Naive B cell (primary cell): ENCODE measurements around the gene ZNF804B. TPM values are rescaled to one million over a fixed set of nuclear protein-coding genes. Genes with fewer than 3 reads are reported as not detected.

ENCODE experiments used
- ATAC-seq, 2 donors: fragments of 150-1000 bp; cut with Tn5 transposase; 2 replicates each; pipeline ENCODE4 v1.10.0; 2021; ENCODE audit warnings: low read depth in 2 of 2, mild to moderate bottlenecking in 2 of 2, moderate library complexity in 2 of 2
- DNase-seq: peaks from one replicate; pipeline ENCODE4 v3.0.0; 2022
- H3K27ac Mint-ChIP-seq, 6 donors: one replicate each; pipeline ENCODE4 v1.8.0; 2020 to 2022; ENCODE audit warnings: mild to moderate bottlenecking in 6 of 6, mixed read lengths in 6 of 6, moderate library complexity in 5 of 6, inconsistent platforms in 2 of 6
- H3K27me3 Mint-ChIP-seq, 3 donors: one replicate each; pipeline ENCODE4 v1.8.0; 2021 to 2022; ENCODE audit warnings: mixed read lengths in 3 of 3, mild to moderate bottlenecking in 1 of 3
- H3K36me3 Mint-ChIP-seq, 2 donors: one replicate each; pipeline ENCODE4 v1.8.0; 2020 to 2022; ENCODE audit warnings: mixed read lengths in 2 of 2, inconsistent platforms in 1 of 2, mild to moderate bottlenecking in 1 of 2
- H3K4me1 Mint-ChIP-seq, 3 donors: one replicate each; pipeline ENCODE4 v1.8.0; 2020 to 2022; ENCODE audit warnings: mixed read lengths in 3 of 3, inconsistent platforms in 1 of 3, mild to moderate bottlenecking in 1 of 3, moderate library complexity in 1 of 3
- H3K4me3 Mint-ChIP-seq, 8 donors: one replicate each; pipeline ENCODE4 v1.8.0; 2020 to 2022; ENCODE audit warnings: mild to moderate bottlenecking in 8 of 8, mixed read lengths in 8 of 8, moderate library complexity in 8 of 8, inconsistent platforms in 2 of 8
- H3K9me3 Mint-ChIP-seq, 7 donors: one replicate each; pipeline ENCODE4 v1.8.0; 2020 to 2022; ENCODE audit warnings: mixed read lengths in 7 of 7, mild to moderate bottlenecking in 5 of 7, inconsistent platforms in 2 of 7, moderate library complexity in 1 of 7
- polyA plus RNA-seq, 6 donors: library from polyadenylated mRNA; unstranded; fragments of 300-500 nt; fragmentation: Illumina TruSeq; gene quantifications; one replicate each; pipeline ENCODE4 v1.2.3, GENCODE V29; 2021; ENCODE audit warnings: low read depth in 6 of 6

The ZNF804B gene
- polyA plus RNA-seq, 6 donors from 2014 or later = not detected

- Mint-ChIP-seq H3K36me3 (no peaks in the 10 kb centered on the region), H3K4me1 (no peaks in the 10 kb centered on the region), H3K27me3 (no peaks in the 10 kb centered on the region), H3K4me3 (no peak overlapping the region), H3K27ac (no peak overlapping the region), H3K9me3 (peaks cover 0 to 6% (median 5%) of the 10 kb centered on the region in 7 donors)
- no peak for DNase-seq
- ATAC-seq = no peak
These were observed 107.7 kb downstream of the ZNF804B start for GRCh38 chr7:88867158-88867557.

GRCh38 chr7:88868456-88868855 is 109.0 kb downstream of the ZNF804B start:
- H3K27me3 Mint-ChIP-seq = no peaks in the 10 kb centered on the region
- no peak overlapping the region for H3K27ac Mint-ChIP-seq
- H3K4me3 Mint-ChIP-seq = no peak overlapping the region
- H3K4me1 Mint-ChIP-seq = no peaks in the 10 kb centered on the region
- H3K9me3 Mint-ChIP-seq = peaks cover 0 to 6% (median 2%) of the 10 kb centered on the region in 7 donors
- DNase-seq (no peak), ATAC-seq (no peak)
- no peaks in the 10 kb centered on the region for H3K36me3 Mint-ChIP-seq

- no peaks in the 10 kb centered on the region for H3K36me3 Mint-ChIP-seq
- no peaks in the 10 kb centered on the region for H3K27me3 Mint-ChIP-seq
- no peaks in the 10 kb centered on the region for H3K4me1 Mint-ChIP-seq
- no peak overlapping the region for H3K4me3 Mint-ChIP-seq
- H3K9me3 Mint-ChIP-seq = peaks cover 0 to 1% (median 0%) of the 10 kb centered on the region in 7 donors
- no peak for DNase-seq
- no peak overlapping the region for H3K27ac Mint-ChIP-seq
- ATAC-seq = no peak
These were observed 121.6 kb downstream of the ZNF804B start for GRCh38 chr7:88881136-88881535.

GRCh38 chr7:88885131-88885530 is 125.6 kb downstream of the ZNF804B start:
- Mint-ChIP-seq H3K27me3 (no peaks in the 10 kb centered on the region), H3K27ac (no peak overlapping the region), H3K9me3 (peaks cover 0 to 3% (median 0%) of the 10 kb centered on the region in 7 donors), H3K4me3 (no peak overlapping the region), H3K36me3 (no peaks in the 10 kb centered on the region), H3K4me1 (no peaks in the 10 kb centered on the region)
- DNase-seq (no peak), ATAC-seq (no peak)

GRCh38 chr7:88888684-88889083 is 129.2 kb downstream of the ZNF804B start:
- no peaks in the 10 kb centered on the region for H3K27me3 Mint-ChIP-seq
- no peak for DNase-seq
- no peak overlapping the region for H3K27ac Mint-ChIP-seq
- no peaks in the 10 kb centered on the region for H3K4me1 Mint-ChIP-seq
- H3K4me3 Mint-ChIP-seq = no peak overlapping the region
- no peak for ATAC-seq
- H3K9me3 Mint-ChIP-seq = peaks cover 0 to 3% (median 0%) of the 10 kb centered on the region in 7 donors
- no peaks in the 10 kb centered on the region for H3K36me3 Mint-ChIP-seq

- Mint-ChIP-seq H3K36me3 (no peaks in the 10 kb centered on the region), H3K27ac (no peak overlapping the region), H3K4me3 (no peak overlapping the region), H3K9me3 (peaks cover 0 to 2% (median 0%) of the 10 kb centered on the region in 7 donors), H3K4me1 (no peaks in the 10 kb centered on the region), H3K27me3 (no peaks in the 10 kb centered on the region)
- no peak for DNase-seq
- ATAC-seq = no peak
These were observed 151.0 kb downstream of the ZNF804B start for GRCh38 chr7:88910516-88910915.

GRCh38 chr7:88912852-88913251 is 153.4 kb downstream of the ZNF804B start:
- Mint-ChIP-seq H3K27ac (no peak overlapping the region), H3K4me1 (no peaks in the 10 kb centered on the region), H3K36me3 (no peaks in the 10 kb centered on the region), H3K27me3 (no peaks in the 10 kb centered on the region), H3K9me3 (no peaks in the 10 kb centered on the region), H3K4me3 (no peak overlapping the region)
- ATAC-seq (no peak), DNase-seq (no peak)

GRCh38 chr7:88915615-88916014 is 156.1 kb downstream of the ZNF804B start:
- Mint-ChIP-seq H3K27ac (no peak overlapping the region), H3K4me1 (no peaks in the 10 kb centered on the region), H3K36me3 (no peaks in the 10 kb centered on the region), H3K4me3 (no peak overlapping the region), H3K9me3 (no peaks in the 10 kb centered on the region), H3K27me3 (no peaks in the 10 kb centered on the region)
- ATAC-seq (no peak), DNase-seq (no peak)

- Mint-ChIP-seq H3K4me3 (no peak overlapping the region), H3K4me1 (no peaks in the 10 kb centered on the region), H3K27ac (no peak overlapping the region), H3K9me3 (no peaks in the 10 kb centered on the region), H3K27me3 (no peaks in the 10 kb centered on the region), H3K36me3 (no peaks in the 10 kb centered on the region)
- DNase-seq (no peak), ATAC-seq (no peak)
These were observed 160.1 kb downstream of the ZNF804B start for GRCh38 chr7:88919478-88920131.

- Mint-ChIP-seq H3K36me3 (no peaks in the 10 kb centered on the region), H3K4me3 (no peak overlapping the region), H3K9me3 (no peaks in the 10 kb centered on the region), H3K27ac (no peak overlapping the region), H3K27me3 (no peaks in the 10 kb centered on the region), H3K4me1 (no peaks in the 10 kb centered on the region)
- ATAC-seq (no peak), DNase-seq (no peak)
These were observed 163.4 kb downstream of the ZNF804B start for GRCh38 chr7:88922944-88923343.

GRCh38 chr7:88928276-88928675 is 168.8 kb downstream of the ZNF804B start:
- no peaks in the 10 kb centered on the region for H3K27me3 Mint-ChIP-seq
- H3K4me3 Mint-ChIP-seq = no peak overlapping the region
- no peaks in the 10 kb centered on the region for H3K4me1 Mint-ChIP-seq
- ATAC-seq (no peak), DNase-seq (no peak)
- no peak overlapping the region for H3K27ac Mint-ChIP-seq
- peaks cover 0 to 3% (median 0%) of the 10 kb centered on the region in 7 donors for H3K9me3 Mint-ChIP-seq
- H3K36me3 Mint-ChIP-seq = no peaks in the 10 kb centered on the region

GRCh38 chr7:88929719-88930118 is 170.2 kb downstream of the ZNF804B start:
- peaks cover 0 to 12% (median 2%) of the 10 kb centered on the region in 7 donors for H3K9me3 Mint-ChIP-seq
- no peak overlapping the region for H3K4me3 Mint-ChIP-seq
- no peaks in the 10 kb centered on the region for H3K36me3 Mint-ChIP-seq
- no peaks in the 10 kb centered on the region for H3K27me3 Mint-ChIP-seq
- H3K27ac Mint-ChIP-seq = no peak overlapping the region
- DNase-seq = no peak
- no peak for ATAC-seq
- no peaks in the 10 kb centered on the region for H3K4me1 Mint-ChIP-seq

GRCh38 chr7:88933285-88933684 is 173.8 kb downstream of the ZNF804B start:
- no peak overlapping the region for H3K4me3 Mint-ChIP-seq
- ATAC-seq (no peak), DNase-seq (no peak)
- H3K27ac Mint-ChIP-seq = no peak overlapping the region
- peaks cover 0 to 12% (median 5%) of the 10 kb centered on the region in 7 donors for H3K9me3 Mint-ChIP-seq
- no peaks in the 10 kb centered on the region for H3K4me1 Mint-ChIP-seq
- no peaks in the 10 kb centered on the region for H3K36me3 Mint-ChIP-seq
- H3K27me3 Mint-ChIP-seq = no peaks in the 10 kb centered on the region

GRCh38 chr7:88942815-88943501 is 183.5 kb downstream of the ZNF804B start:
- H3K4me1 Mint-ChIP-seq = no peaks in the 10 kb centered on the region

More at GRCh38 chr7:88942815-88943501, 183.5 kb downstream of the ZNF804B start:
- Mint-ChIP-seq H3K27me3 (no peaks in the 10 kb centered on the region), H3K27ac (no peak overlapping the region), H3K36me3 (no peaks in the 10 kb centered on the region), H3K4me3 (no peak overlapping the region), H3K9me3 (peaks cover 0 to 8% (median 3%) of the 10 kb centered on the region in 7 donors)
- ATAC-seq (no peak), DNase-seq (no peak)
